Prostate gland (tissue), 2 donors: ENCODE results near the gene PALM2AKAP2. TPM values are rescaled to one million over a fixed set of nuclear protein-coding genes. Genes with fewer than 3 reads are reported as not detected.

ENCODE experiments used
- DNase-seq: peaks from one replicate; pipeline ENCODE4 v3.0.0-alpha.2; 2019; ENCODE audit warnings: low spot score
- H3K27ac ChIP-seq, 2 donors: fragments of 200-600 bp; sonication (generic); 2 replicates each; pipeline ENCODE4 v1.5.1; 2017 to 2019
- H3K27me3 ChIP-seq: fragments of 200-600 bp; sonication (generic); replicated peaks from 2 replicates; pipeline ENCODE4 v1.5.1; 2019; ENCODE audit not compliant: insufficient read depth
- H3K36me3 ChIP-seq, 2 donors: fragments of 200-600 bp; sonication (generic); 1 replicate in 1 of 2; 2 replicates in 1 of 2; pipeline versions ENCODE4 v1.5.1 to v1.8.1; 2017 to 2019
- H3K4me1 ChIP-seq: fragments of 200-600 bp; sonication (generic); replicated peaks from 2 replicates; pipeline ENCODE4 v1.5.1; 2019
- H3K4me3 ChIP-seq, 2 donors: fragments of 200-600 bp; sonication (generic); 2 replicates each; pipeline ENCODE4 v1.5.1; 2017 to 2019
- H3K9me3 ChIP-seq: fragments of 200-600 bp; sonication (generic); 2 replicates; pipeline ENCODE4 v1.5.1; 2017
- CTCF ChIP-seq, 4 experiments: fragments of 200-600 bp in 2 of 4; fragments of 450-650 bp in 2 of 4; sonication (generic) in 2 of 4; IDR thresholded peaks; 1 replicate in 3 of 4; 2 replicates in 1 of 4; pipeline ENCODE4 v1.5.1; 2016 to 2019; ENCODE audit warnings: antibody characterized with exemption in 4 of 4, mild to moderate bottlenecking in 2 of 4, moderate library complexity in 2 of 4
- POLR2A ChIP-seq: fragments of 450-650 bp; IDR thresholded peaks from one replicate; pipeline ENCODE4 v1.6.1; 2016; ENCODE audit warnings: antibody characterized with exemption, mild to moderate bottlenecking
- POLR2AphosphoS5 ChIP-seq: sonication (generic); formaldehyde crosslinking; IDR thresholded peaks from one replicate; pipeline ENCODE4 v1.6.1; 2017; ENCODE audit warnings: antibody characterized with exemption
- WGBS: methylation state at CpG from one replicate; pipeline ENCODE4 v1.1.5; 2018; 5-methylcytosine and 5-hydroxymethylcytosine counted together
- intact Hi-C: fragments of 100-400 bp; cut with DNase I; formaldehyde crosslinking; loops from one replicate; pipeline ENCODE4 v1.14.2; 2022
- total RNA-seq, 2 donors: library from RNA; depleted of rRNA; stranded (reverse); fragments of >200 nt; gene quantifications; one replicate each; pipeline ENCODE4 v1.1.0, GENCODE V29; 2016

Gene PALM2AKAP2
- total RNA-seq, 2 donors from 2014 or later = 0.27 to 0.62 TPM

- 83% methylated on average over 2 of the region's 2 CpGs for WGBS
- TF ChIP-seq CTCF (IDR thresholded peaks at IDR 0.05) (no peak), POLR2A (no peak), POLR2AphosphoS5 (no peak)
- Histone ChIP-seq H3K27ac (no peak overlapping the region), H3K9me3 (no peaks in the 10 kb centered on the region), H3K36me3 (no peaks in the 10 kb centered on the region), H3K4me3 (no peak overlapping the region), H3K4me1 (no peaks in the 10 kb centered on the region), H3K27me3 (no peaks in the 10 kb centered on the region)
- no peak for DNase-seq
- intact Hi-C loops = no loop called here
Observed at GRCh38 chr9:109805050-109805449, 25.1 kb downstream of the PALM2AKAP2 start.

- H3K9me3 ChIP-seq = no peaks in the 10 kb centered on the region
- no peak overlapping the region for H3K27ac ChIP-seq
- no peak for TF ChIP-seq POLR2A
- no peak for TF ChIP-seq POLR2AphosphoS5
- no peak for TF ChIP-seq CTCF (IDR thresholded peaks at IDR 0.05)
- intact Hi-C loops = no loop called here
- H3K27me3 ChIP-seq = no peaks in the 10 kb centered on the region
- H3K4me1 ChIP-seq = no peaks in the 10 kb centered on the region
- no peak for DNase-seq
- WGBS = 69% methylated on average over 2 of the region's 2 CpGs
- H3K36me3 ChIP-seq = no peaks in the 10 kb centered on the region
- H3K4me3 ChIP-seq = no peak overlapping the region
Observed at GRCh38 chr9:109806506-109807115, 26.6 kb downstream of the PALM2AKAP2 start.

- Histone ChIP-seq H3K9me3 (no peaks in the 10 kb centered on the region), H3K4me3 (no peak overlapping the region), H3K36me3 (no peaks in the 10 kb centered on the region), H3K27ac (no peak overlapping the region), H3K27me3 (no peaks in the 10 kb centered on the region), H3K4me1 (no peaks in the 10 kb centered on the region)
- TF ChIP-seq POLR2A = no peak
- no peak for TF ChIP-seq POLR2AphosphoS5
- TF ChIP-seq CTCF (IDR thresholded peaks at IDR 0.05) = no peak
- intact Hi-C loops = no loop called here
- 93% methylated on average over 1 of the region's 1 CpG for WGBS
- DNase-seq = no peak
Observed at GRCh38 chr9:109811876-109812275, 31.9 kb downstream of the PALM2AKAP2 start.

- no peak overlapping the region for H3K27ac ChIP-seq
Observed at GRCh38 chr9:109812331-109812730, 32.3 kb downstream of the PALM2AKAP2 start.

More at GRCh38 chr9:109812331-109812730, 32.3 kb downstream of the PALM2AKAP2 start:
- H3K4me3 ChIP-seq = no peak overlapping the region
- no peaks in the 10 kb centered on the region for H3K27me3 ChIP-seq
- WGBS = 68% methylated on average over 4 of the region's 4 CpGs
- no peak for TF ChIP-seq POLR2A
- TF ChIP-seq CTCF (IDR thresholded peaks at IDR 0.05) = no peak
- TF ChIP-seq POLR2AphosphoS5 = no peak
- H3K4me1 ChIP-seq = no peaks in the 10 kb centered on the region
- no peaks in the 10 kb centered on the region for H3K36me3 ChIP-seq
- intact Hi-C loops = no loop called here
- no peak for DNase-seq
- no peaks in the 10 kb centered on the region for H3K9me3 ChIP-seq
